HG03457 (cell line): ENCODE measurements around the gene KCNN4.

Experiments
- ATAC-seq: cut with Tn5 transposase; IDR thresholded peaks from one replicate; pipeline ENCODE4 v1.9.1; 2021; ENCODE audit warnings: moderate number of reproducible peaks; ENCODE audit not compliant: unreplicated experiment

KCNN4 gene

DNA sequence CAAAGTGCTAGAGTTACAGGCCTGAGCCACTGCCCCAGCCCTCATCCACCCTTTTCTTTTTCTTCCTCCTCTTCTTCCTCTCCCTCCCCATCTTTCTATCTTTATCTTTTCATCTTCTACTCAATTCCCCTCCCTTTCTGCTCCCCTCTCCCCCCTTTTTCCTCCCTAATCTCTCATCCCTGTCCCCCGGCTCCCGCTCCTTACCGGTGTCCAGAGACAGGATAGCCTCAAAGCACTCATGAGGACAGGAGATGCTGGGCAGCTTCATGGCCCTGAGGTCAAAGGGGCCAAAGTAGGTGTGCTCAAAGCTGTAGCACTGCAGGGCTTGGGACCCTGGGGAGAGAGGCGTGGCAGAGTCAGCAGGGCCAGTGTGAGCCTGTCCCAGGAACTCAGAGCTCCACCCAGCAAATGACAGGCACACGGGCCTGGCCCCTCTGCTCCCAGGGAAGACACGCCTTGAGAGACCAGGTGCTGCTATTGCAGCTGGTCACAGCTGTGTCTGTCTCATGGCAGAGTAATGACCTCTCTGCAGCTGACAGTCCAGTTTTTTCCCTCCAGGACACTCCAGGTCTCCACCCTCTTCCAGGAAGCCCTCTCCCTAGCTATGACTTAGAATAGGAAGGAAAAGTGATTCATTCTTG is 18.8 kb upstream of the KCNN4 start:
- no peak for ATAC-seq

DNA sequence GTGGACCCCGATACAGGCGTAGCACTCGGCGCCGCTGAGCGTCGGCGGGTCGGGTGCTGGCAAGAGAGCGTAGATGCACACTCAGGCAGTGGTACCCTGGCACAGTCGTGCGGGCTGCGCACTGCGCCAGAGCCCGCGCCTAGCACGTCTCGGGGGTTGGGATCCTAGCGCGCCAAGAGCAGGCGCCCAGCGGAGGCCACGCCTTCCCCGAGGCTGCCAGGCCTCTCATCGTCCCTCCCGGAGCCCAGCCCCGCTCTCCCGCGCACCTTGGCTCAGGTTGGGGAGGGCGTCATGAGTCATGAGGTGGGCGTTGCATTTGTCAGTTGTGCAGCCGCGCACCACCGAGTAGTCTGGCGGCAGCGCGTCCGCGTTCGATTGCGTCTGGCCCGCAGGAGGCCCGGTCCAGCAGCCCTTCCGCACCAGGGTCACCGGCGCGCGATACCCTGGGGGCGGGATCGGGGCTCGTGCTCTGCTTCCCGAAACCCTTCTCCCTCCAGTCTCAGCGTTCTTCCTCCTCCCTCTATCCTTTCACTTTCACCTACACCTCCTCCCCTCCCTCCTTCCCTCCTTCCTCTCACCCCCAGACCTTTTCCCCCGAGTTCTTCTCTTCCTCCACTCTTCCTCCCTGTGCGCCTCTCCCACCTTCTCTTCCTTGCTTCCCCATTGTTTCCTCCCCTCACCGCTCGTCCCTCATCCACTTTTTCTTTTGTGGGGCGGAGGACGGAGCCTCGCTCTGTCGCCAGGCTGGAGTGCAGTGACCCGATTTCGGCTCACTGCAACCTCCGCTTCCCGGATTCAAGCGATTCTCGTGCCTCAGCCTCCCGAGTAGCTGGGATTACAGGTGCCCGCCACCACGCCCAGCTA is 18.0 kb upstream of the KCNN4 start:
- no peak for ATAC-seq

DNA sequence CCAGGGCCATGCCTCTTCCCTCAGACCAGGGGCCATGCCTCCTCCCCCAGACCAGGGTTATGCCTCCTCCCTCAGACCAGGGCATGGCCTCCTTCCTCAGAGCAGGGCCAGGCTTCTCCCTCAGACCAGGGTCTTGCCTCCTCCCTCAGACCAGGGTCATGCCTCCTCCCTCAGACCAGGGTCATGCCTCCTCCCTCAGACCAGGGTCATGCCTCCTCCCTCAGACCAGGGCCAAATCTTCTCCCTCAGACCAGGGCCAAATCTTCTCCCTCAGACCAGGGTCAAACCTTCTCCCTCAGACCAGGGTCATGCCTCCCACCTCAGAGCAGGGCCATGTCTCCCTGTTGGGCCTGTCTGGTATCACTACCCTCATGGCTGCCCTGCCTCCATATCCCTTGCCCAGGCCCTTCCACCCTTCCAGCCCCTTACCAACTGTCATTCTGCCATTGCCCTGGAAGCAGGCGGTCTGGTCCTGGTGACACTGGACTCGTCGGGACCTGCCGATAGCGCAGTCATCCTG is 17.3 kb upstream of the KCNN4 start:
- no peak for ATAC-seq

DNA sequence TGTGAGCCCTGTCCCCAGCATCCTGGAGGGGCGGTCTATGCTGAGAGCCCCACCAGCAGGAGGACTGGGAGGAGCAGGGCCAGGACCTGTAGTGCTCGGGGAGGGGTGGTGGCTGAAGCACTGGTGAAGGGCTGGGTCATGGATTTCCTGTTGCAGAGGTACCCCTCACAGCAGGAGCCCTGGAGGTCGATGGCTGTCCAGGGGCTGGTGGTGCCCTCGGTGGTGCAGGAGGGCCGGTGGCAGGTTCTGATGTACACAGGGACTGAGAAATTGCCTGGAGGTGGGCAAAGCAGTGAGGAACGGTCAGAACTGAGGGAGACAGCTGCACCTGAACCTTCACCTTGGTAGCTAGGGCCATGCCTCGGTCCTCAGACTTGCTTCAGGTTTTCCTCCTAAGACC is 16.8 kb upstream of the KCNN4 start:
- ATAC-seq = no peak

DNA sequence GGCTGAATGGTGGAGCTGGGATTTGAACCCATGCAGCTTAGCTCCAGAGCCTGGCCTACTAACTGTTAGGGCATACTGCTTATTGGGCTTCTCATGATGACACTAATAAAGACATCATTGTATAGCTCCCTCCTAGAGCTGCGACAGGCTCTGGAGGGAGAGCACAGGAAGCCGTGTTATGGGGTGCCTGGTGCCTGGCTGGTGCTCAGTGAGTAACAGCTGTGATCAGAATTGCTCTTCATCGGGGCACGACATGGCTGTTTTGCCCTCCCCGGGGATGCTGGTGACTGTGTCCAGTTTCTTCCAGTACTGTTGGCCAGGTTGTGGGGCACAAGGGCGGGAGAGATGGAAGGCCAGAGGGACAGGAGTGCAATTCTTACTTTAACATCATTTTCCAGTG is 16.3 kb upstream of the KCNN4 start:
- no peak for ATAC-seq

DNA sequence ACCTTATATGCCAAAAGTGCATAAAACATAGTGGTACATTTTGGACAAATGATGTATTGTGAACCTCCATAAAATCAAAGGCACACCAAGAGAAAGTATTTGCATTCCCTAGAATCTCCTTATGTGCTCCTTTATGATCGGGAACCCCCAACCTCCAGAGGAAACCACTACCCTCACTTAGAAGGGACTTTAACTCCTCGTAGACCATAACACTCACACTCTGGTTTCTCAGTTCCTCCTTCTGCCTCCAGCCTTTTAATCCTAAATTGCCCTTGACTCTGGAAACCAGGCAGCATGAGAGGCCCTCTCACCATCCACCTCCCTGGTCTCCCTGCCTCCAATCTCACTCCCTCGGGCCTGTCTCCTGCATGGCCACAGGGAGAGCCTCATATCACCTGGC is 9.8 kb upstream of the KCNN4 start:
- ATAC-seq = no peak

DNA sequence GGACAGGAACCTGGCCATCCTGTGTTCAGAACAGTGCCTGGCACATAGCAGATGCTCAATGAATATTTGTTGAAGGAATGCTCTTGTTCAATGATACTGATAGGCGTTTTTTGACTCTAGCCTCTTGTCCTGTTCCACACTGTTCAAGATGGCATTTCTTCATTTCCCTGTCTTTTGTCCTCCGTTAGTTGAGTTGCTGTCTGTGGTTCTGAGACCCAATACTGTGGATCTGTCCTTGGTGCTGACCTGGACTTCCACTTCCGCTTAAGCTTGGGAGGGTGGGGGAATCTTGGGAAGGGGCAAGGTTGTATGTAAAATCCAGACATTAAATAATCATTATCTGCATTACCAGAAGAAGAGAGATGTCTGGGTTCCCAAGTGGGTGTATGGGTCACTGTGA is 8.3 kb upstream of the KCNN4 start:
- no peak for ATAC-seq

DNA sequence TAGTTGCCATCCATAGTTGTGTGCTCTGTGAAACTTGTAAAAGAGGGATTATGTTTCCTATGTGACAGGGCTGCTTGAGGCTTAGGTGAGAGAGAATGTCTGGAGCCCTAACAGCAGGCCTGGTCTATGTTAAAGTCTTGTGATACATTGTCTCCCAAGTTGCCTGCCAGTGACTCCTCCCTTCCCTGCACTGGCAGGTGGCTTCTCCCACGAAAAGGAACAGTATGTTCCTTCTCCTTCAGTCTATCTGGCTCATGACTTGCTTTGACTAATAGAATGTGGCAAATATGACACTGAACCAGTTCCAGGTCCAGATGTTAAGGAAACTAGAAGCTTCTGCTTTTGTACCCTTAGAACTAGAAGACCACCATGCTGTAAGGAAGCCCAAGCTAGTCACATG is 5.9 kb upstream of the KCNN4 start:
- no peak for ATAC-seq

DNA sequence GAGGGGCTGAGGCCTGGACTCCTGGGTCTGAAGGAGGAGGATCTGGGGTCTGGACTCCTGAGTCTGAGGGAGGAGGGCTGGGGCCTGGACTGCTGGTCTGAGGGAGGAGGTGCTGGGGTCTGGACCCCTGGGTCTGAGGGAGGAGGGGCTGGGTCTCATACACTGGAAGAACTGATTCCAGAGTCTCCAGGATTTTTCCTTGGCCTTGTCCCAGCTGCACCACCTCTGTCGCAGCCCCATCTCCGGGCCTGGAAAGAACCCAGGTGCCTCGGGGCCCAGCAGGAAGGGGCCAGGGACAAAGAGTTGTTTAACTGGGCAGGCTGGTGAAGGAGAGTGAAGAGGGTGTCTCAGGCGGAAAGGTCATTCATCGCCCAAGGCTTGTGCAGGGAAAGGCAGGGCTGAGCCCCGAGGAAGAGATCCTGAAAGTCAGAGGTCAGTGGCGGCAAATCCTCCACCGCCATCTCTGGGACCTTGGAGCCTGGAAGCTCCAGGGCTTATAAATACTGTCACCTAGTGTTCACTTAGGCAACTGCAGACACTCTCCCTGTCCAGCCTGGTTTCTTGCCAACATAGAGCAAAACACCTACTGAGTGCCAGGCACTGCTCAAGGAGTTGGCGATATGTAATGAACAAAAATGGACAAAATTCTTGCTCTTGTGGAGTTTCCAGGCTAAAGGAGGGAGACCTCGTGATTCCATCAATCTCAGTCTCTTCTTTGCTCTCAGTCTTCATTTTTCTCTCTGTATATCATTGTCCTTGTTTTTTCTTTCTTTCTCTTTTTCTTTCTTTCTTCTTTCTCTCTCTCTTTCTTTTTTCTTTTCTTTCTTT is 4.4 kb upstream of the KCNN4 start:
- ATAC-seq = no peak

DNA sequence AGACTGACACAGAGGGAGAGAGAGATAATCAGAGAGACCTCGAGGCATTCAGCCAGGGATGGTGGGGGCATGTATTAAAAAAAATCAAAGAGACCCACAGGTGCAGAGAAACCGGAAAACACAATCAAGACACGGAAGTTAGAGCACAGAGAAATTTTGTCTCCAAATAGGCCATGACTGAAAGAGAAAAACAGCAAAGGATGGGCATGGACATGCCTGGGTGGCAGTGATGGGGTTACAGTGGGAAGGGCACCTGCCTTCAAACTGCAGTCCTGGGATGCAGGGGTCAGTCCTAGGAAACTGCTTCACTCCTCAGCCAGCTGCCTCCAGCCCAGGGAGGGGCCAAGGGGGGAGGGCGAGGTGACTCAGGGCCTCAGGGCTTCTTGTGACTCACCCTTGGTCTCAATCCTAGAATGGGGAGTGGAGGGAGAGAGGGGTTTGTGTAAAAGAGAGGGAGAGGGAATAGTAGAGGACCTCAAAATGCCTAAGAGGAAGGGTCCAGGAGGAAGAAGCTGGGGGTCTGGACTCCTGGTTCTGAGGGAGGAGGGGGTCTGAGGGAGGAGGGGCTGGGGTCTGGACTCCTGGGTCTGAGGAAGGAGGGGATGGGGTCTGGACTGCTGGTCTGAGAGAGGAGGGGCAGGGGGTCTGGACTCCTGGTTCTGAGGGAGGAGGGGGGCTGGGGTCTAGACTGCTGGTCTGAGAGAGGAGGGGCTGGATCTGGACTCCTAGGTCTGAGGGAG is 3.6 kb upstream of the KCNN4 start:
- ATAC-seq = no peak

DNA sequence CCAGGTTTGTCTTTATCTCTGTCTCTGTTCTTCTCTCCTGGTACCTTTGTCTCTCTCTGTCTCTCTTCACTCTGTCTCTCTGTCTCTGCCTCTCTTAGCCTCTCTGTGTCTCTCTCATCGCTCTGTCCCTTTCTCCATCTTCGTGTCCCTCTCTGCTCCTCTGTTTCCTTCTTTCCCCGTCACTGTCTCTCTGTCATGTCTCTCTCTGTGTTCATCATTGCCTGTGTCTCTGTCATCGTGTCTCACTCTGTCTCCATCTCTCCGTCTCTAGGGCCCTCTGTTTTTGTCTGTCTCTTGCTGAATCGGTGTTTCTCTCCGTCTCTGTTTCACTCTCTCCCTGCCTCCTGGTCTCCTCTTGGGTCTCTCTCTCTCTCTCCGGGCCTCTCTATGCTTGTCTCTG is 2.9 kb upstream of the KCNN4 start:
- no peak for ATAC-seq

DNA sequence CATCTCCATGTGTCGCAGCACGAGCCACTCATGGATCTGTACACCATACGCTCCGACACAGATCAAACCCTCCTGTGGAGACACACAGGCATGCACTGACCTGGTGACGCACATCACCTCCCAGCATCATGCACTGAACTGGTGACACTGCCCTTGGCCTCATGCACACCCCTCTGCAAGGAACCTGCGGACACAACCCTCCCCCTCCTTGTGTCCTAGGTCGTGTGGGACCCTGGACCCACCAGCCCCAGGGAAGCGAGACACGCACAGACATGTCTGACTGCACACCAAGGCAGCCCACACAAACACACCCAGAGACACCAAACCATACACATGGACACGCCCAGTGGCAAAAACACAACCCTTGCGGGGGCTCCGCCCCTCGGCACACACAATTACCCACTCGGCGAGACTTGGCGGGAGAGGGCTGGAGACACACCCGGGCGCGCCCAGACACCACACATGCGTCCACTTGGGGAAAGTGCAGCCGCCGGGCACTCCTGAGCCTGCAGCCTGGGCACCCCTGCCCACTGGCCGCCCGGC is 2.0 kb upstream of the KCNN4 start:
- ATAC-seq = no peak

DNA sequence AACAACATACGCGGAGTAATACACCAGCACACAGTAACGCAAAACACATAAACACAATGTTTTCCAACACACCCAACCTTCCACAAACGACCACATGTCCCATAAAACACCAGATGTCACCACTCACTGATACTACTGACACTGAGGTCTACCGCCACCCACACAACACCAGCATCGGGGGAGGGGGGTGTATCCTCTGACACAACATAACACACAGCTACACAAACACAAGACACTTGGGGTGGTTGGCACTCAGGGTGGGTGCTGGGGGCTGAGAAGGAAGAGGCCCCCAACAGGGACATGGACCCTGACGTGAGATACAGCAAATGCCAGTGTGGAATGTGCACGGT is 1.5 kb upstream of the KCNN4 start:
- no peak for ATAC-seq

DNA sequence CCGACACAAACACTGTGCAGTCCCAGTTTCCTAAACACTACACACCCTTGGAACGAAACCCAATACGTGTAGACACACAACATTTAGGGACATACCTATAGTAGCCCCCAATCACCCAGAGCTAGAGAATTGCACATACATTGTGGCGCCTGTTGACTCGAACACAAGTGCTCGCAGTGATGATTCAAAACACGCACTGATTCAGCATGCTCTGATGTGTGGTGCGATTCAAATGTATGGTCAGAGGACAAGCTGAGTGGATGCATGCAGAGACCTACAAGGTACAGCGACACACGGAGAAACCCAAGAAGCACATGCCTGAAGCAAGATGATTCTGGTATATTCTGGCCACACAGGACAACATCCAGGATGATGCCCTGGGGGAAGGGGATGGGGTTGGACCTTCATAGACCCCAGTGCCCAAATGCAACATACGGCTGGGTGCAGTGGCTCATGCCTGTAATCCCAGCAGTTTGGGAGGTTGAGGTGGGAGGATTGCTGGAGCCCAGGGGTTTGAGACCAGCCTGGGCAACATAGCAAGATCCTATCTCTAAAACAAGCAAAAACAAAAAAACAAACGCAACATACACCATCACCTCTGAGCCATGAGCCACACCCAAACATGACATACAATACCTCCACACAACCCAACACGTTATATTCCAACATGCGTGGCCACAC is 997 bp upstream of the KCNN4 start:
- ATAC-seq = no peak

DNA sequence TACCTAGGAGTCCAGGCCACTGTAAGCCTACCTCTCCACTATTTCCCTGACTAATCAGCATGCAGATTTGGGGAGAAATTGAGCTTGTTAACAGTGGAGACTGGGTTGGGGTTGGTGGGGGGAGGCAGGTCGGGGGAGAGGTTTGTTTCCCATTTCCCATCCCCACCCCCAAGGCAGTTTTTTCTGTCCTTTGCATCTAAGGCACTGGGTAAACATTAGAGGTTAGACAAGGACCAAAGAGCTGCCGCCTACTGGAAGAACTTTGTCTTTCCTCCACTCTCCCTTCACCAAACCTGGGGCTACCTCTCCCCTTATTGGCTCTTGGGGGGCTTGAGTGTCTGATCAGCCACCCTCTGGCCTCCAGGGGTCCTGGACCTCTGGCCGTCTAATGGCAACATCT is 953 bp downstream of the KCNN4 start:
- no peak for ATAC-seq

DNA sequence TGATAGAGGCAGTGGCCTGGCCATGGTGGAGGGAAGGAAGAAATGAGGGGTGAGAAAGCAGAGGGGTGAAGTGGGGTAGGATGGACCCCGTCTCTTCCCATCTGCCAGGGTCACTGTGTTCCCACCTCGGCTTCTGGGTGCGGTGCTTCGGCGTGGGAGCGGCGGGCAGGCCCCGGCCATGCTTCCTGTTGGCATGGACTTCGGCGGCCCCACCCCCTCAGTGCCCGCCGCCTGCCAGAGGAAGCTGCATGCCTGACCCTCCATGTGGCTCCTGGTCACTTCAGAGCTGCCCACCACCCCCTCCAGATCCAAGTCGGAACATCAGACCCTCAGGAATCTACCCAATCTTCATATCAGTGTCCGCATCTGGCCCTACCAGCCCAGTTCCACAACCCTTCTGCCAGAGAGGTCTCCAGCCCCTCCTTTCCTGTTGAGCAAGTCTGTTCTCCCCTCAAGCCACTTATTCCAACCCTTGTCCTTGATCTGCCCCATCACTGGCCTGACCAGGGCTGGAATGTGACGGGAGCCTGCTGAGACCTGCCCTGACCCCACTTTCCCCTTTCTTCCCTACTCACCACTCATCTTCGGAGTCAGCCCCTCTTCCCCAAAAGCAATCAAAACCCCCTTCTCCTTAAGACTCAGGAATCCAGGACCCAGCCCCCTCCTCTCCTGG is 1.5 kb downstream of the KCNN4 start:
- no peak for ATAC-seq

DNA sequence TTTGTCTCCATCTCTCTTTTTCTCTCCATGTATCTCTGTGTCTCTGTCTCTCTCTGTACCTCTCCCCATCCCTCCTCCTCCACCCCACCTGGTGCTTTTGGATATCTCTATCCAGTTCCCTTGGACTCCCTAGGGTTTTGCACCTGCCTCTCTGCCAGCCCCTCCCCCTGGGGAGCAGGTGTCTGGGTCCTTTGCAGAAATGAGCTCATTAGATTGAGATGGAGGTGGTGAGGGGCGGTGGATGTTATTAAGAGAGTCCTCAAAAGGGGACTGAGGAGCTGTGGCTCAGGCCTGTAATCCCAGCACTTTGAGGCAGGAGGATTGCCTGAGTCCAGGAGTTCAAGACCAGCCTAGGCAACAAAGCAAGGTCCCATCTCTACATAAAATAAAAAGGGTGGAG is 2.1 kb downstream of the KCNN4 start:
- no peak for ATAC-seq

DNA sequence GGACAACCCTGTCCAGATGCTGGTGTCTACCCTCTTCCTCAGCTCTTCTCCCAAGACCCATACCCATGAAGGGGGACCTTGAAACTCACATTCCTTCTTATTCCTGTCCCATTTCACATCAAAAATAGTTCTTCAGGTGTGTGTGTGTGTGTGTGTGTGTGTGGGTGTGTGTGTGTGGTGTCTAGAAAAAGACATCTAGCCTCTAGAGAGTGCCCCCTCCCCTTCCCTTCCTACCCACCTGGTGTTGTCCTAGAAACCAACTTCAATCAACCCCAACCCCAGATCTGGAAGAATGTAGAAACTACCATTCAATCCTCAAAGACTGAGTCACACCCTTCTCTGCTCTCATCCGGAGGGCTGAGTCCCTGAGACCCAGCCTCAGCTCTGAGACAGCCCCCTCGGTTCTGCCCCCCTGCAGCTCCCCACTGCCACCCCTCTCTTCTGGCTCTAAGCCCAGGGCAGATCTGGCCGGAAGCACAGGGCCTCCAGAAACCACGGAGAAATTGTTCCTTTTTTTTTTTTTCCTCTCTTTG is 3.5 kb downstream of the KCNN4 start:
- no peak for ATAC-seq

DNA sequence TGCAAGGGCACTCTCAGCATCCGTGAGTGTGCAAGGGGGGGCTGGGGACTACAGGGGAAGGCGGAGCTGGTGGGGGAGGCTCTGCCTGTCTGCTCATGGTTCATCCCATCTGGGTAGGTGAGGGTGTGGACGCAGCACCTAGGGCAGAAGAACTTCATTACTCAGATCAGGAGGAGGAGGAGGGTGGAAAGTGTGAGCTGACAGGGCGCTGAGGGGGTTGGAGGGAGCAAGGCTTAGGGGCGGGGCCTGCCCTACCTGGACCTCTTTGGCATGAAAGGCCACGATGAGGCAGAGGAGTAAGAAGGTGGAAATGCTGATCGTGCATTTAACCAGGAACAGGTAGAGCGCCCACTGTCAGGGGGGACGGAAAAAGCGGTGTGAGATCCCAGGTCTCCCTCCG is 4.5 kb downstream of the KCNN4 start:
- no peak for ATAC-seq
